NCI-H345 (cell line): Measurements from ENCODE around the gene ULK4.
"Not testable (repeated sequence)": the region's sequence is repeated elsewhere in the genome, so short reads cannot be mapped to it uniquely, and the experiment has no call there.

Experiments used
- DNase-seq: peaks from one replicate; lab custom pipeline; 2025; lab: John Stamatoyannopoulos, UW

ULK4 gene

GRCh38 chr3:41498847-41499246 is 463.1 kb downstream of the ULK4 start:
- DNase-seq, result no peak

GRCh38 chr3:41490360-41490759 is 471.5 kb downstream of the ULK4 start:
- DNase-seq, result no peak

GRCh38 chr3:41489231-41489630 is 472.7 kb downstream of the ULK4 start:
- DNase-seq, result no peak

- no peak for DNase-seq
Observed at GRCh38 chr3:41488501-41488900, 473.4 kb downstream of the ULK4 start.

- no peak for DNase-seq
Observed at GRCh38 chr3:41485484-41485883, 476.4 kb downstream of the ULK4 start.

GRCh38 chr3:41482134-41482533 is 479.8 kb downstream of the ULK4 start:
- no peak for DNase-seq

- no peak for DNase-seq
Observed at GRCh38 chr3:41478278-41478677, 483.6 kb downstream of the ULK4 start.

GRCh38 chr3:41477399-41478014 is 484.4 kb downstream of the ULK4 start:
- no peak for DNase-seq

- no peak for DNase-seq
Observed at GRCh38 chr3:41469083-41469482, 492.8 kb downstream of the ULK4 start.

GRCh38 chr3:41467481-41467880 is 494.4 kb downstream of the ULK4 start:
- DNase-seq, result no peak

- no peak for DNase-seq
Observed at GRCh38 chr3:41464858-41465257, 497.0 kb downstream of the ULK4 start.

GRCh38 chr3:41464401-41464800 is 497.5 kb downstream of the ULK4 start:
- DNase-seq, result no peak

GRCh38 chr3:41462103-41462691 is 499.7 kb downstream of the ULK4 start:
- no peak for DNase-seq

GRCh38 chr3:41460736-41461135 is 501.2 kb downstream of the ULK4 start:
- DNase-seq, result no peak

GRCh38 chr3:41457176-41457575 is 504.7 kb downstream of the ULK4 start:
- no peak for DNase-seq

- DNase-seq, result no peak
Observed at GRCh38 chr3:41456162-41456561, 505.7 kb downstream of the ULK4 start.

GRCh38 chr3:41453618-41454017 is 508.3 kb downstream of the ULK4 start:
- not testable (repeated sequence) for DNase-seq

GRCh38 chr3:41450416-41451231 is 511.3 kb downstream of the ULK4 start:
- DNase-seq, result no peak

GRCh38 chr3:41448396-41448795 is 513.5 kb downstream of the ULK4 start:
- DNase-seq, result no peak

- no peak for DNase-seq
Observed at GRCh38 chr3:41447701-41448100, 514.2 kb downstream of the ULK4 start.

GRCh38 chr3:41446316-41446715 is 515.6 kb downstream of the ULK4 start:
- not testable (repeated sequence) for DNase-seq

GRCh38 chr3:41441568-41441967 is 520.3 kb downstream of the ULK4 start:
- DNase-seq, result no peak

- DNase-seq, result no peak
Observed at GRCh38 chr3:41441139-41441538, 520.8 kb downstream of the ULK4 start.
